IPS-20b (cell line): ENCODE results near the gene TCF12.
"Not testable (repeated sequence)": the region's sequence is repeated elsewhere in the genome, so short reads cannot be mapped to it uniquely, and the experiment has no call there.

Experiments
- H3K27ac ChIP-seq: one replicate; pipeline ENCODE4 v1.5.1; 2013; ENCODE audit warnings: low read length
- H3K27me3 ChIP-seq: 2 replicates; pipeline ENCODE4 v1.6.1; 2013; ENCODE audit warnings: mild to moderate bottlenecking, low read length, inconsistent platforms; ENCODE audit not compliant: insufficient read depth
- H3K36me3 ChIP-seq: 2 replicates; pipeline ENCODE4 v1.6.1; 2013; ENCODE audit warnings: low read depth, mild to moderate bottlenecking, inconsistent platforms, low read length, moderate library complexity; ENCODE audit not compliant: insufficient read depth
- H3K4me1 ChIP-seq: 2 replicates; pipeline ENCODE4 v1.6.1; 2013; ENCODE audit warnings: mild to moderate bottlenecking, control low read depth, inconsistent platforms, low read length, moderate library complexity; ENCODE audit not compliant: insufficient read depth
- H3K4me3 ChIP-seq: 2 replicates; pipeline ENCODE4 v1.5.1; 2013; ENCODE audit warnings: mild to moderate bottlenecking, low read length, inconsistent platforms
- H3K9ac ChIP-seq: 2 replicates; pipeline ENCODE4 v1.6.1; 2013; ENCODE audit warnings: low read depth, mild to moderate bottlenecking, inconsistent platforms, low read length, moderate library complexity
- H3K9me3 ChIP-seq: 2 replicates; pipeline ENCODE4 v1.6.1; 2013; ENCODE audit warnings: mild to moderate bottlenecking, low read depth, low read length, inconsistent platforms; ENCODE audit not compliant: insufficient read depth

Gene TCF12

GRCh38 chr15:56917652-56918045 lies 795 bp upstream of the TCF12 start:
- Histone ChIP-seq H3K36me3 (peaks cover 15% of the 10 kb centered on the region), H3K9me3 (no peaks in the 10 kb centered on the region), H3K4me3 (peak overlapping the region; percentile 77), H3K27me3 (peaks cover 12% of the 10 kb centered on the region), H3K27ac (no peak overlapping the region), H3K9ac (peak overlapping the region; percentile 82), H3K4me1 (peaks cover 14% of the 10 kb centered on the region; the same call in 1 of the 2 replicates)

- peak overlapping the region; percentile 82; the same call in 1 of the 2 replicates for H3K9ac ChIP-seq
- peaks cover 12% of the 10 kb centered on the region for H3K27me3 ChIP-seq
- no peaks in the 10 kb centered on the region for H3K9me3 ChIP-seq
- H3K36me3 ChIP-seq, result peaks cover 30% of the 10 kb centered on the region
- peak overlapping the region; percentile 3 for H3K27ac ChIP-seq
- H3K4me3 ChIP-seq, result peak overlapping the region; percentile 77; the same call in 1 of the 2 replicates
- peaks cover 14% of the 10 kb centered on the region; the same call in 1 of the 2 replicates for H3K4me1 ChIP-seq
These were observed 676 bp downstream of the TCF12 start for GRCh38 chr15:56919031-56919608.

GRCh38 chr15:56919609-56920366 lies 1.3 kb downstream of the TCF12 start:
- H3K9ac ChIP-seq, result peak overlapping the region; percentile 82
- peaks cover 12% of the 10 kb centered on the region for H3K27me3 ChIP-seq
- H3K27ac ChIP-seq, result peak overlapping the region; percentile 3
- H3K9me3 ChIP-seq, result no peaks in the 10 kb centered on the region
- H3K4me3 ChIP-seq, result peak overlapping the region; percentile 77
- H3K4me1 ChIP-seq, result peaks cover 14% of the 10 kb centered on the region; the same call in 1 of the 2 replicates
- H3K36me3 ChIP-seq, result peaks cover 36% of the 10 kb centered on the region

- Histone ChIP-seq H3K9ac (peak overlapping the region; percentile 82), H3K4me3 (peak overlapping the region; percentile 77), H3K36me3 (peaks cover 38% of the 10 kb centered on the region), H3K9me3 (no peaks in the 10 kb centered on the region), H3K27ac (no peak overlapping the region), H3K4me1 (peaks cover 14% of the 10 kb centered on the region; the same call in 1 of the 2 replicates), H3K27me3 (peaks cover 12% of the 10 kb centered on the region)
These were observed 1.9 kb downstream of the TCF12 start for GRCh38 chr15:56920367-56920627.

GRCh38 chr15:56923174-56923591 lies 4.7 kb downstream of the TCF12 start:
- peaks cover 22% of the 10 kb centered on the region for H3K4me1 ChIP-seq

GRCh38 chr15:56927816-56928215 lies 9.4 kb downstream of the TCF12 start:
- Histone ChIP-seq H3K9ac (no peak overlapping the region), H3K4me3 (no peak overlapping the region), H3K36me3 (peaks cover 53% of the 10 kb centered on the region), H3K4me1 (peaks cover 16% of the 10 kb centered on the region), H3K27me3 (no peaks in the 10 kb centered on the region), H3K27ac (no peak overlapping the region), H3K9me3 (no peaks in the 10 kb centered on the region)

More at GRCh38 chr15:56923174-56923591, 4.7 kb downstream of the TCF12 start:
- H3K4me3 ChIP-seq, result no peak overlapping the region
- no peaks in the 10 kb centered on the region for H3K27me3 ChIP-seq
- H3K36me3 ChIP-seq, result peaks cover 55% of the 10 kb centered on the region
- H3K27ac ChIP-seq, result no peak overlapping the region
- H3K9me3 ChIP-seq, result no peaks in the 10 kb centered on the region
- no peak overlapping the region for H3K9ac ChIP-seq

- Histone ChIP-seq H3K9ac (no peak overlapping the region), H3K27ac (no peak overlapping the region)
These were observed 11.0 kb downstream of the TCF12 start for GRCh38 chr15:56929399-56929798.

GRCh38 chr15:56929933-56930332 lies 11.5 kb downstream of the TCF12 start:
- no peaks in the 10 kb centered on the region for H3K9me3 ChIP-seq
- no peak overlapping the region for H3K9ac ChIP-seq
- no peaks in the 10 kb centered on the region for H3K27me3 ChIP-seq
- peaks cover 38% of the 10 kb centered on the region for H3K36me3 ChIP-seq
- H3K4me3 ChIP-seq, result no peak overlapping the region
- no peak overlapping the region for H3K27ac ChIP-seq
- peaks cover 16% of the 10 kb centered on the region for H3K4me1 ChIP-seq

More at GRCh38 chr15:56929399-56929798, 11.0 kb downstream of the TCF12 start:
- Histone ChIP-seq H3K4me1 (peaks cover 16% of the 10 kb centered on the region), H3K27me3 (no peaks in the 10 kb centered on the region), H3K9me3 (no peaks in the 10 kb centered on the region), H3K36me3 (peaks cover 42% of the 10 kb centered on the region), H3K4me3 (no peak overlapping the region)

GRCh38 chr15:56930669-56931313 lies 12.3 kb downstream of the TCF12 start:
- no peak overlapping the region for H3K4me3 ChIP-seq
- no peaks in the 10 kb centered on the region for H3K9me3 ChIP-seq
- peaks cover 16% of the 10 kb centered on the region for H3K4me1 ChIP-seq
- peaks cover 32% of the 10 kb centered on the region; the same call in 1 of the 2 replicates for H3K36me3 ChIP-seq
- H3K27me3 ChIP-seq, result no peaks in the 10 kb centered on the region
- H3K9ac ChIP-seq, result no peak overlapping the region
- H3K27ac ChIP-seq, result no peak overlapping the region

GRCh38 chr15:56931639-56932508 lies 13.4 kb downstream of the TCF12 start:
- no peak overlapping the region for H3K27ac ChIP-seq
- no peak overlapping the region for H3K9ac ChIP-seq
- no peaks in the 10 kb centered on the region for H3K9me3 ChIP-seq
- H3K36me3 ChIP-seq, result peaks cover 27% of the 10 kb centered on the region; the same call in 1 of the 2 replicates
- no peaks in the 10 kb centered on the region for H3K27me3 ChIP-seq
- peaks cover 13% of the 10 kb centered on the region for H3K4me1 ChIP-seq
- no peak overlapping the region for H3K4me3 ChIP-seq

- not testable (repeated sequence) for H3K4me3 ChIP-seq, H3K4me1 ChIP-seq
These were observed 14.0 kb downstream of the TCF12 start for GRCh38 chr15:56932509-56932868.

More at GRCh38 chr15:56932509-56932868, 14.0 kb downstream of the TCF12 start:
- peaks cover 25% of the 10 kb centered on the region; the same call in 1 of the 2 replicates for H3K36me3 ChIP-seq
- H3K27ac ChIP-seq, H3K9me3 ChIP-seq, H3K27me3 ChIP-seq, H3K9ac ChIP-seq: not testable (repeated sequence)
